ENCODE results near the gene PASK.

The PASK gene

DNA sequence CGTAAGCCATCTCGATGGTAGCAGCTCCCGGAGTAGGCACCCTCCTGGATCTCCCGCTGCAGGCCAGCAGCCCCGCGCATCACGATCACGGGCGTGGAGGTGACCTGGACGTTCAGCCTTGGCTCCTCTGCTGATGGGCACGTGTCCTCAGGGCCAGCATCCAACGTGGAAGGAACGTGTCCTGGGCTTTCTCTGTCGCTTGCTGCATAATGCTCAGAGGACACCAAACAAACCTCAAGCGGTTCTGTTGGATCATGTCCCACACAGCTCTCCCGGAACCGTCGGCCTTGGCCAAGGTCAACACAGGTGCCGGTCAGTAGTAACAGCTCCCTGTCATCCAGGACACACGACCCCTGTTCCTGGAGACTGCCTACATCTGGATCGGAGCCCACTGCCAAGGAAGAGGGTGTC is 23.1 kb downstream of the PASK start:
- DNase-seq (ENCODE audit: low read depth): no peak

DNA sequence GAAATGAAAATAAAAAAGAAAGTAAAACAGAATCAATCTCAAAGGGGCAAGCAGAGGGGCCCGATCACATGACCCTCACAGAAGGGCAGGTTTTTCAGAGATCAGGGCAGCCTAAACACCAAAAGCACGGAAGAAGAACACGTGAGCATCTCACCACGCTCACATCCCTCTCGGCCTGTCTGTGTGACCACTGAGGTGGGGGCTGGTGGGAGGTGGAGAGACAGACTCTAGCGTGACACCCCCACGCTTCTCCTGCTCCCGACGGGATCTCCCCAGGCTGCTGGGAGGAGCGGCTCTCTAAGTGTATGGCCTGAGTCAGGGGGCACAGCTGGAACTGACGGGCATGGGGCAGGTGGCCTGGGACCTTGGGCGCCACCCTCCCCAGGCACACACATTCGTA is 23.6 kb downstream of the PASK start:
- no peak for DNase-seq (ENCODE audit: low read depth)

DNA sequence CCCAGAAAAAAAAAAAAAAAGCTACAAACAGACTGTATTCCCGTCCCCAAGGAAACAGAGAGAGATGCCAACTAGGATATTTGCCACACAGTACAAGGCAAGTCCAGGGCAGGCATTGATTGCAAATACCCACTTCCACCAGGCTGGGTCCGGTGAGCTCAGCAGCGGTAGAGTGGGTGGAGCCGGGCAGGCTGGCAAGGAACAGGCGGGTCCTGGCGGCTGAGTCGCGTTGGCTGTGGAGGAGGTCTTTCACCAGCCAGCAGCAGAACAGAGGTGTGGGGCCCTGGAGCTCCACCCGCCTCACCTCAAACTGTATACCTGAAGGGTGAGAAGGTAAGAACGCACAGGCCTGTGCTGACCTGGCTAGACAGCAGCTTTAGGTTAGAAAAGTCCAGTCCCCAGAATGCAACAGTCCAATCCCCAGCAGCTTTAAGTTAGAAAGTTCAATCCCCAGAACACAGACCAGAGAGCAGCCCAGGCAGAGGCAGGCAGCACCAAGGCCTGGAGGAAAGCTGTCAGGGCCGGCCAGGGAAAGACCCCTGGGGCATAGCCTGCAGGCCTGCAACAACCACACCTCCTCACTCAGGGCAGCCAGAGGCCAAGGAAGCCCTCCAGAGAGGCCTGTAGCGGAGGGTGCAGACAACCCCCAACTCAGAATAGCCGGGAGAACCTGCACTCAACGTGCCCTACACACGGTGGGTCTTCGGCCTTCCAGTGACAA is 25.3 kb downstream of the PASK start:
- no peak for DNase-seq (ENCODE audit: low read depth)

DNA sequence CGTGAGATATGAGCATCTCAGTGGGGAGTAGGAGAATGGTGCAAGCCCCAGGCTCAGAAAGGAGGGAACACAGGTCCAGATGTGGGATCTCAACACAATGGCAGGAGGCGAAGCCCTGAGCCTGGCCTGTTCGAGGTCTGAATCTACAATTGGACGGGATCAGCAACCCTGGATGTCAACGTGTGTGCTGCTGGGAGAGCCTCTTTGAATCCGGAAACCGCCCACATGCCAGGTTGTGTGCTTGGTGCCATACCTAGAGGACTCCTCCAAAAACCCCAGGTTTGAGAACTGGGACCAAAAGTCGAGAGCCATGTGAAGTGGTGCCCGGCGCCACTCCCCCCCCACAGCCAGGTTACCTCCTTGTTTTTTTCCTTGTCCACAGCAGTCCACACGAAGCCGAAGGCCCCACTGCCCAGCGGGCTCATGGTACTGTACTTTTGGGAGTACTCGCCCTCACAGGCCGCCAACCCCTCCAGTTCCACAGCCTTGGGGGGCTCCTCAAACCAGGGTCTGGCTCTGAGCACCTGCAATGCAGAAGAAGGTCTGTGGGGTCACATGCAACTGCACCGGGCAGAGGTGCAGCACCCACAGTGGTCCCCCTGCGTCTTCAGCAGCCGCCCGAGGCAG is 26.8 kb downstream of the PASK start:
- no peak for DNase-seq (ENCODE audit: low read depth)

DNA sequence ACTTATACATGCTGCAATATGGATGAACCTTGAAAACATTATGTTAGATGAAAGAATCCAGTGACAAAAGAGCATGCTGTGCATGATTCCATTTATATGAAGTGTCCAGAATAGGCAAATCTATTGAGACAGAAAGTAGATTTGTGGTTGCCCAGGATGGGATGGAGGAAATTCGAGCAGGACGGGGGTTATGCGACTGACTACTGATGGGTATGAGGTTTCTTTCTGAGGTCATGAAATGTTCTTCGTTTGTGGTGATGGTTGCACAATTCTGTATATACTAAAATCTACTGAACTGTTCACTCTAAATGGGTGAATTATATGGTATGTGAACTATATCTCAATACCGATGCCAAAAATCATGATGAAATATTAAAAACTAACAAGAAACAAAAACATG is 28.3 kb downstream of the PASK start:
- DNase-seq (ENCODE audit: low read depth): no peak

DNA sequence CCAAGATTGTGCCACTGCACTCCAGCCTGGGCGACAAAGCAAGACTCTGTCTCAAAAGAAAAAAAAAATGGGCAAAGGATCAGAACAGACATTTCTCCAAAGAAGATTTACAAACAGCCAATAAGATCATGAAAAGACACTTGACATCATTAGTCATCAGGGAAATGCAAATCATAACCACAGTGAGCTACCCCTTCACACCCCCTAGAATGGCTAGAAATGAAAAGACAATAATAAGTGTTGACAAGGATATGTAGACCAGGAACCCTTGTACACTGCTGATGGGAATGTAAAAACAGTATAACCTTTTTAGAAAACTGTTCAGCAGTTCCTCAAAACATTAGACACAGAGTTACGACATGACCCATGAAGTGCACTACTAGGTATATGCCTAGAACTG is 28.8 kb downstream of the PASK start:
- DNase-seq (ENCODE audit: low read depth): no peak

DNA sequence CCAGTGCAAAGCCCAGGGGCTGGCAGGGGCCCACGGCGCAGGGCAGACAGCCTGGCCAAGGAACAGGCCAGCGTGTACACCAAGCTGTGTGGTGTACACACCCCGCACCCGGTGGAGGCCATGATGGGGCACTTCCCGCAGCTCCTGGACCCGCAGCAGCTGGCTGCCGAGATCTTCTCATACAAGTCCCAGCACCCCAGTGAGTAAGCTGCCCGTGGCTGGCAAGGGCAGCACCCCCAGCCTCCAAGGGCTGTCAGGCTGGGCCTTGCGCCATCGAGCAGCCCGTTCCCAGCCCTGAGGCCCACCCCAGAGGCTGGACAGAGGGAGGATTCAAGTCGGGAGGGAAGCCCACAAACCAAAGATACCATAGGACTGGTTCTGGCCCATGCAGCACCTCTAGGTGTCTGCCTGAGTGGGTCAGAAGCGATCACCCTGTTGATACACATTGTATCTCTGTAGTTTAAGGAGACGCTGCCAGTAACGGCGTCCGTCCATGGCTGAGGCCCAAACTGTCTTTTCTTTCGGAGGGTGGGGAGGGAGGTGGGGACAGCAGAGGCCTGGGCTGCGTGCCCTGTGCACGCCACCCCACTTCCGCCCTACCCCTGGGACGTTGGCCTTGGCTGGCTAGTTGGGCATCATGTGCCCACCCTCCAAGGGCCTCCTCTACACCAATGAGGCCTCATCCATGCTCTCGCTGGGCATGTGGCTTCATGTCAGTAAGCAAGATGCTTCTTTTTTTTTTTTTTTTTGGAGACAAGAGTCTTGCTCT is 30.4 kb downstream of the PASK start:
- no peak for DNase-seq (ENCODE audit: low read depth)

DNA sequence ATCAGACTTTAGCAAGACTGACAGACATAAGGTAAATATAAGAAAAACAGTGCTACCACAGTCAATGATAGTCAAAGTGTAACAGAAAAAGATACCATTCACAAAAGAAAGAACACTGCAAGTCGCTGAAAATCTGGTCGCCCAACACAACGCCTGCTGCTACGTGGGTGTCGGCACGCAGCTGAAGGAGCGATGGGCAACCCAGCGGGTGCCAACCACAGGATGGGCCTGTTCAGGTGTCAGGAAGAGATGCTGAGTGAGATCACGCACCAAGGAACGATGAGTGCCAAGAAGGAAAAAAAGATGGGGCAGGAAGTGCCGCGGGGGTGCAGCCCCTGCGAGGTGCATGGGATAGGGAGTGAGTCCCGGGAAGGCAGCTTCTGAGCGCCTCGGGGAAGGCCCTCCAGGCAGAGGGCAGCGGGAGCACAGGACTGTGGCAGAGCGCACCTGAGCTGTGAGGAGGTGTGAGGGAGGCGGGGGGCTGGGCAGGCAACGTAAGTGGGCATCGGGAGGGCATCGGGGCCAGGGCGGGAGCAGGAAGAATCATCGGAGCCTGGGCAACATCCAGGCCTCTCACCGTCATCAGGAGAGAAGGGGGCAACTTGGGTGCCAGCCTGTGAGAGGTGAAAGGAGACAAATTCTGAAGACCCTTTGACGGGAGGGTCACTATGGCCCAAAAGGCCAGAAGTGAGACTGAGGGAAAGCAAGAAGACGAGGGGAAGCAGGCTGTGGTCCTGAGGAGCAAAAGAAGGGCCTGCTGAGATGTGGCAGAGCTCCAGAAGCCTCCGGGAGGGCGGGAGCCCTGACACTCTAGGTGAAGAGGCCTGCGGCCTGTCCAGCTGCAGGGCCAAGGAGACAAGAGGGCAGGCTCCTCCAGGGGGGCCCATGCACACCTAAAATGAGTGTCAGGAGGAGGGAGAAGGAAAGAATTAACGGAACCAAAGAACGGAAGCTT is 32.4 kb downstream of the PASK start:
- no peak for DNase-seq (ENCODE audit: low read depth)

DNA sequence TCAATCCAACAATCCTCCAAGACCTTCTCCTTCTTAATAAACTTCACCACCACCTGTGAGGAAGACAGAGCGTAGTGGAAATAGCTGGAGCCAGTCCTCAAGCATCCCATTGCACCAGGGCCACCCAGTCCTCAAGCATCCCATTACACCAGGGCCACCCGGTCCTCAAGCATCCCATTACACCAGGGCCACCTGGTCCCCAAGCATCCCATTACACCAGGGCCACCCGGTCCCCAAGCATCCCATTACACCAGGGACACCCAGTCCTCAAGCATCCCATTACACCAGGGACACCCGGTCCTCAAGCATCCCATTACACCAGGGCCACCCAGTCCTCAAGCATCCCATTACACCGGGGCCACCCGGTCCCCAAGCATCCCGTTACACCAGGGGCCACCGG is 33.9 kb downstream of the PASK start:
- no peak for DNase-seq (ENCODE audit: low read depth)

DNA sequence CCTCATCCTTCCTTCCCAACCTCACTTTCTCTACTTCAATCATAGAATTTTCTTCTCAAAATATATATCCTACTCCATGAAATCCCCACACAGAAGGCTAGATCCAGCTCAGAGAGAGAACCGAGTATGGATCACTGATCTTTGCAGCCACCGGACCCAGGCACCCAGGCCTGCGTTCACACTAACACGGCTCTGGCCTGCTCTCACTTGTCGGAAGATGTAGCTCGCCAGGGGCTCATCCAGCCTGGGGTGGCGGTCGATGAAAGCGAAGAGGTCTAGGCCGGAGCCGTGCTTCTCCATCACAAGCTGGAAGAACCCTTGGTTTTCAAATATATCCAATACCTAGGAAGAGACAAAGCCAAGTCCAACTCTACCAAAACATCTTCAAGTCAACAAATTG is 34.4 kb downstream of the PASK start:
- no peak for DNase-seq (ENCODE audit: low read depth)

DNA sequence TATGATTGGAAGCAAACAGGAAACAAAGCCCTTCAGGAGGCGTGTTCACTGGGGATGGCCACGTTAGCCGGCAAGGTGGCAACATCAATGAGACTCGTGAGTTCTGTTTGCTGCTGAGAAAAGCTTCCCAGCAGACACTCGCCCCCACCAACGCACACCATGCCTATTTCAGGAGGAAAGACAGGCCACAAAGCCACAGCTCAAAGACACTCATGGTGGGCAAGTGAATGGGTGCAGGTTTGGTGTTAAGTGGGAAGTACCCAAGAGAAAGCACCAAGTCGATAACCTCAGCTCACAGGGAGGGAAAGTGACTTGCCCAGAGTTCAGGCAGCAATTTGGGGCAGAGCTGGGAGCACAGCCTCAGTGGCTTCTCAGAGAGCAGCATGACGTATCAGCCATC is 36.7 kb downstream of the PASK start:
- DNase-seq (ENCODE audit: low read depth): no peak

DNA sequence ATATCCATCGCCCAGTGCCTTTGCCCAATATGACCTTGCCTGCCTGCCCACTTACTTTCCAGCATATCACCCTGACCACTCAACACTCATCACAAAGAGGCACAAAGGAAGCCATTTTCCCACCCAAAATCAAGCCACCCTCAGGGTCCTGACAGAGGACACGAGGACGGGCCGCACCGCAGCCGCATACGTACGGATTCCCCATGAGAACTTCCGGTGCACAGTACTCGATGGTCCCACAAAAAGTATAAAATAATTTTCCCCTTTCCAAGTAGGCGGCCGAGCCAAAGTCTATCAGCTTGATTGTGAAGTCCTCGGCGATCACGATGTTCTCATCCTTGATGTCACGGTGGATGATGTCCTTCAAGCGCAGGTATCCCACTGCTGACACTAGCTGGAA is 37.2 kb downstream of the PASK start:
- DNase-seq (ENCODE audit: low read depth): no peak

DNA sequence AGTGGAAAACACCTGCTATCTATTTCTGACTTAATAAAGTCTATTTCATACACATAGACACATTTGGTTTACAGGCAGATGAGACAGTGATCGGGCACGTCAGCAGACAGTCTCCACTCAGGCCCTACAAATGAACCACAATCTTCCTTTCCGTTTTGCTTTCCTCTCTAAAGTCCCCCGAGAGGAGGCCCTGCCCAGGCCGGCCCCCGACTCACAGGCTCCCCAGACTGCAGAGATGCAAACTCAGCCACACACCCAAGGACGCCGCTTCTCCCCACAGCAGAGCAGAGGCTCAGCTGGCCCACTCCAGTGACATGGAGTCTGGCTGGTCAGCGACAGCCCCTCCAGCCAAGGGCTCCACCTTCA is 37.8 kb downstream of the PASK start:
- DNase-seq (ENCODE audit: low read depth): no peak

DNA sequence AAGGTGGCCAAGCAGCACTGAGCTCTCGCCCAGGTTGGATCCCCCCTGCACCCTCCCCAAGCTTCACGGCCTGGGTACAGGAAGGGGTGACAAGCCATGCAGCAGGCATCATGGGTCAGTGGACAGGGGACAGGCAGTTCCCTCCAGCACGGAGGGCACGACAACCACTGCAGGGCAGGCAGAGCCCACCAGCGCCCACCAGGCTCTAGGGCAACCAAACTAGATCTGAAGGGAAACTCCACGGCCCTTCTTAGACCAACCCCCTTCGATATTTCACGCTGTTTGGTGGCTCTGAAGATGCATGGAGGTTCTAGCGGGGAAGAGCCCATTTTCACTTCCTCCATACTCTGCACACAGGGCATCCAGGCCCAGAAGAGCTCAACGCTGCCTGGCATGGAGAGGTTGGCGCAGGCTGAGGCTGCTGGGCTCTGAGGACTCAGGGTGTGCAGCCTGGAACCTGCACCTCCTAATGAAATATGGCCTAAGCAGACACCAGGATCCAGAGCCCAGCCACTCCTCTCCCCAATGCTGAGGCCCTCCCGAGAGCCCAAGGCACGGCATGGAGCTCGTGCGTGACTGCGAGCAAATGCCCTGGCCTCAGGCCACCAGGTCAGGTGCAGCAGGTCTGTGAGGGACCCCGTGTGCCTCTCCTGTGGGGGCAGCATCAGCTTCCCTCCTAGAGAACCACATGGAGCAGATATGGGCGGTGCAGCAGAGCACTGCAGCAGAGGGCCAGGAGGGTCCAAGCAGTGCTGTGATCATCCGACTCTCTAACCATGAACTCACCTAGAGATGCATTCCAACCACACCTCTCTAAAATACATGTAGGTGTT is 38.4 kb downstream of the PASK start:
- DNase-seq (ENCODE audit: low read depth): no peak

DNA sequence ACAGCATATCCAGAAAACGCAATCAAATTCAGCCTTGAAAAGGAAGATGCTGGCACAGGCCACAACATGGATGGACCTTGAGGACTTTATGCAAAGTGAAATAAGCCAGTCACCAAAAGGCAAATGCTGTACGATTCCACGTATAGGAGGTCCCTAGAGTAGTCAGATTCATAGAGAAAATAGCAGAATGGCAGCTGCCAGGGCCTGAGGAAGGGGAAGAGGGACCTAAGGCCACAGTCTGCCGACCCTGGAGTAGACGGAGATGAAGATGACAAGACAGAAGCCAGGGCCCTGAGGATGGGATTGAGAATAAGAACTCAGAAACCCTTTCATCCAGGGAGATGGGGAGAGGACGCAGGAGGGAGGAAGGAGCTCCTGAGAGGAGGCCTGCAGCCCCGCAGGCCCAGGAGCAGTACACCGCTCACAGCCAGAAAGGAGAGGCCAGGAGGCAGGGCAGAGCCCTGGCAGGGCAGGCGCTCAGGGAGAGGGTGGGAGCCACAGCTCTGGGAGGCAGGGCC is 39.1 kb downstream of the PASK start:
- no peak for DNase-seq (ENCODE audit: low read depth)

DNA sequence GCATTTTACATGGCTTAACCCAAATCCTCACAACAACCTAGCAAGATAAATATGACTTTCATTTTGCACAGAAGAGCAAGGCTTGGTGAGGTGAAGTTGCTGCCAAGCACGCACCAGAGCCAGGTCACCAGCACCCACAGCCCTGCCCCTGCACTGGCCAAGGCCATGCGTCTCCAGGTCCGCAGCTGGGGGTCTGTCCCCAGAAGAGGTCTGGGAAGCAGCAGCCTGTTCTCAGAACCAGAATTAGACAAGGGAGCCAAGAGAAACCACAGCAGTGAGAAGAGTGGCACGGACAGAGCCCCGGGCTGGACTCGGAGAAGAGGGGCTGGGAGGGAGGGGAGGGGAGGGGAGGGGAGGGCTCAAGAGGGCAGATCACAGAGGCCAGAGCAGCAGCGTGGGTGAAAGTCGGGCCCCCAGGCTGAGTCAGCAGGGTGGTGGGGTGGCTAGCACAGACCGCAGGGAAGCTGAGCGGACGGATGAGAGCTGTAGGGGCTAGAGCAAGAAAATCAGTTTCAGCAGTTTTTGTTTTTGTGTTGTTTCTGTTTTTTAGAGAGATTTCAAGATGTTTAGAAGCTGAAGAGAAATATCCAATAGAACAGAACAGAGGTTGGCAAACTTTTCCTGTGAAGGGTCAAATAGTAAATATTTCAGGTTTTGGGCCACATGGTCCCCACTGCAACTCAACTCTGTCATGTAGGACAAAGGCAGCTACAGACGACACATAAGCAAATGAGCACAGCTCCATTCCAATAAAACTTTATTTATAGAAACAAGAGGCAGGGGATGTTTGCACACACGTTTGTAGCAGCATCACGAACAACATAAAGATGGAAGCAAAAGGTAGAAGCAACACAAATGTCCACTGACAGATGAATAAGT is 39.8 kb downstream of the PASK start:
- no peak for DNase-seq (ENCODE audit: low read depth)

DNA sequence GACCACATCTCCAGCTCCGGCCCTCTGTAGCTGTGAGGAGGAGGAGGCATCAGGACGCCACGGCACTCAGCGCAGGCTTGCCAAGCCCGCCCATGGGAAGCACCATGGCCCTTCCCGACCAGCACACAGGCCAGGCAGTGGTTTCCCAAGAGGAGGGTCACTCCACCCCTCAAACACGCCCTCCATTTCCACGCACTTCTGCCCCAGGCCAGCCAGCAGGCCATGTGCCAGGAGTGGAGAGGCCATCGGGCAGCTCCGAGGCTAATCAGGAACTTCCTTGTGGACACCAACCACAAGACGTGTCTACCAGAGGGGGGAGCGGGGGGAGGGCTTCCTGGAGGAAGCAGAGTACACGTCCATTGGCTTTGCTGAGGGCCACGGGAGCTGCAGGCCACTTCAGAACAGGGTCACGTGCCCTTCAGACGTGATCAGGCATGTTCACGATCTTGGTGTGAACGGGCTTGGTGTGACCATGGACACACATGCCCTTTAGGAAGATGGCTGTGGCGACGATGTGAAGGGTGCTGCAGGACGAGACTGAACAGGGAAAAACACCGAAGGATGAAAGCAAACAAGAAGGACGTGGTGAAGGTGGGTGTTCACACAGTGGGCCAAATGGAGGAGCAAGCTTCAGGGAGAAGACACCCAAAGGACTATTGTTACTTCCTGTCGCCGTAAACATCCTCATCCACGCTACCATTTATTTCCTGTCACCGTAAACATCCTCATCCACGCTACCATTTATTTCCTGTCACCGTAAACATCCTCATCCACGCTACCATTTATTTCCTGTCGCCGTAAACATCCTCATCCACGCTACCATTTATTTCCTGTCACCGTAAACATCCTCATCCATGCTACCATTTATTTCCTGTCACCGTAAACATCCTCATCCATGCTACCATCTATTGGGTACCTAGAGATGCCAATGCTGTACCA is 40.7 kb downstream of the PASK start:
- no peak for DNase-seq (ENCODE audit: low read depth)

DNA sequence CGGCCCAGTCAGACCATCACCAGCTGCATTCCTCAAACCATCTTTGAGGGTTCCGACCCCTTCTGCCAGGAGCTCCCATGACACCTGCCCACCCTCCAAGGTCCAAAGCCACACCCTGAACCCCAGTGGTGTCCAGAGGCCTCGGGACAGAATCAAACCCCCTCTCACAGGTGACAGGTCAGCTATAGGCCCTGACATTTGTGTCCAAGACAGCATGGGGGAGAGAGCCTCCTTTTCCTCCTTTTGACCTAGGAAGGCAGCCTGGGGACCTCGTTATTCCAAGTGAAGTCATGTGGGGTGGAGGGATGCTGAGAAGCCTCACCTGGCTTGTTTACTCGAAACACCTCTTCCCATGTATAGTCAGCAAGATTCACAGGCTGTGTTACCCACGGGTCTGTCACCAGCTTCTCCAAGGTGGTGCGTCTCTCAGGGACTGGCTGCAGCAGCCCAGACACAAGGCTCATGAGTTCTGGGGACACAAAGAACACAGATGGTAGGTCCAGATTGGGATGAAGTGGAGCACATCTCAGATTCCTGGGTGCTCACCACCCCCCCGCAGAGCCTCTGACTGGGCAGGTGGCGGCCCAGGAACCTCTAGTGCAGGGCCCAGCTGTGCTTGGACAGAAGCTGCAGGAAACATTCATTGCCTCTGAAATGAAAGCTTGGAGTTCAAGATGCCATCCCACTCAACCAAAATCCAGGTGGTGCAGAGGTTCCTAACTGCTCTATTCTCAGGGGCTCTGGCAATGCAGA is 42.1 kb downstream of the PASK start:
- no peak for DNase-seq (ENCODE audit: low read depth)
